Caco-2 (cell line): ENCODE measurements around the gene SEC22A. TPM values are rescaled to one million over a fixed set of nuclear protein-coding genes. Genes with fewer than 3 reads are reported as not detected.
A peak's percentile ranks its signal among the peaks of the same experiment; 100 is the strongest.

Experiments
- BruUV-seq: library from RNA; stranded (reverse); fragments of 400-500 nt; replicated peaks from 2 replicates; lab custom pipeline; 2021; lab: Mats Ljungman, UMichigan
- CTCF ChIA-PET: fragments of 300-600 bp; sonication (Branson Sonifier 250); formaldehyde crosslinking; loops from one replicate; lab custom pipeline; 2022; ENCODE audit warnings: antibody characterized with exemption; lab: Charles Lee
- POLR2A ChIA-PET: fragments of 300-600 bp; sonication (Branson Sonifier 250); formaldehyde crosslinking; loops from one replicate; lab custom pipeline; 2022; ENCODE audit warnings: antibody characterized with exemption; lab: Charles Lee
- DNase-seq, 2 experiments: peaks; one replicate each; pipeline versions ENCODE4 v3.0.0 to v3.0.0-alpha.2; 2020 to 2022
- H3K27me3 ChIP-seq: replicated peaks from 2 replicates; pipeline ENCODE4 v1.6.0; 2011; ENCODE audit warnings: low read length; ENCODE audit not compliant: control insufficient read depth, insufficient read depth
- H3K36me3 ChIP-seq: 2 replicates; pipeline ENCODE4 v1.5.1; 2011; ENCODE audit warnings: low read length; ENCODE audit not compliant: control insufficient read depth, insufficient read depth
- H3K4me1 ChIP-seq: fragments of 250-450 bp; sonication (Bioruptor Pico); 2 replicates; pipeline ENCODE4 v1.5.1; 2020; ENCODE audit warnings: mild to moderate bottlenecking
- H3K4me3 ChIP-seq: 2 replicates; pipeline ENCODE4 v1.5.1; 2011; ENCODE audit warnings: low read depth, mild to moderate bottlenecking, control low read depth, low read length
- H3K9me3 ChIP-seq: fragments of 250-450 bp; sonication (Bioruptor Pico); 2 replicates; pipeline ENCODE4 v1.5.1; 2020; ENCODE audit warnings: mild to moderate bottlenecking, moderate library complexity
- H3K27ac Mint-ChIP-seq: one replicate; pipeline ENCODE4 v1.8.0; 2022; ENCODE audit warnings: mixed read lengths; ENCODE audit not compliant: unreplicated experiment
- H3K27me3 Mint-ChIP-seq: one replicate; pipeline ENCODE4 v1.8.0; 2022; ENCODE audit warnings: mixed read lengths; ENCODE audit not compliant: insufficient read depth, unreplicated experiment
- H3K36me3 Mint-ChIP-seq: one replicate; pipeline ENCODE4 v1.8.0; 2022; ENCODE audit warnings: mild to moderate bottlenecking, mixed read lengths; ENCODE audit not compliant: insufficient read depth, unreplicated experiment
- H3K4me1 Mint-ChIP-seq: one replicate; pipeline ENCODE4 v1.8.0; 2022; ENCODE audit warnings: low read depth, mixed read lengths; ENCODE audit not compliant: unreplicated experiment
- H3K4me3 Mint-ChIP-seq: one replicate; pipeline ENCODE4 v1.8.0; 2022; ENCODE audit warnings: mild to moderate bottlenecking, moderate library complexity, mixed read lengths; ENCODE audit not compliant: unreplicated experiment
- H3K9me3 Mint-ChIP-seq: one replicate; pipeline ENCODE4 v1.8.0; 2022; ENCODE audit warnings: mixed read lengths; ENCODE audit not compliant: unreplicated experiment
- intact Hi-C: fragments of 100-400 bp; cut with micrococcal nuclease; formaldehyde crosslinking; loops from one replicate; pipeline ENCODE4 v1.10.0; 2022; ENCODE audit not compliant: unreplicated experiment
- total RNA-seq: library from RNA; stranded (reverse); gene quantifications from 2 replicates; pipeline ENCODE4 v1.2.3, GENCODE V29; 2022
- TF ChIP-seq, protein P1 (sequence below), 2 experiments: fragments of 200-600 bp in 1 of 2; IDR thresholded peaks; 1 replicate in 1 of 2; 2 replicates in 1 of 2; pipeline versions ENCODE4 v1.5.1 to v1.8.0; 2011 to 2022; ENCODE audit warnings: antibody characterized with exemption in 1 of 2, control low read depth in 1 of 2, inconsistent platforms in 1 of 2, low read depth in 1 of 2, low read length in 1 of 2, mild to moderate bottlenecking in 1 of 2, moderate library complexity in 1 of 2; ENCODE audit not compliant: insufficient read depth in 1 of 2, severe bottlenecking in 1 of 2, unreplicated experiment in 1 of 2

Gene SEC22A
- total RNA-seq, 1 experiment from 2014 or later: 17.7 TPM

- H3K9me3 ChIP-seq: no peaks in the 10 kb centered on the region
- H3K36me3 ChIP-seq: no peaks in the 10 kb centered on the region
- CTCF ChIA-PET: interaction anchor here (0.6 kb wide), 3 partner anchors 192 to 276 kb away, joined by 3 to 5 read pairs (median 3); partner anchors contain the start of gene PDIA5
- no peaks in the 10 kb centered on the region for H3K27me3 Mint-ChIP-seq
- TF ChIP-seq, protein P1, sequence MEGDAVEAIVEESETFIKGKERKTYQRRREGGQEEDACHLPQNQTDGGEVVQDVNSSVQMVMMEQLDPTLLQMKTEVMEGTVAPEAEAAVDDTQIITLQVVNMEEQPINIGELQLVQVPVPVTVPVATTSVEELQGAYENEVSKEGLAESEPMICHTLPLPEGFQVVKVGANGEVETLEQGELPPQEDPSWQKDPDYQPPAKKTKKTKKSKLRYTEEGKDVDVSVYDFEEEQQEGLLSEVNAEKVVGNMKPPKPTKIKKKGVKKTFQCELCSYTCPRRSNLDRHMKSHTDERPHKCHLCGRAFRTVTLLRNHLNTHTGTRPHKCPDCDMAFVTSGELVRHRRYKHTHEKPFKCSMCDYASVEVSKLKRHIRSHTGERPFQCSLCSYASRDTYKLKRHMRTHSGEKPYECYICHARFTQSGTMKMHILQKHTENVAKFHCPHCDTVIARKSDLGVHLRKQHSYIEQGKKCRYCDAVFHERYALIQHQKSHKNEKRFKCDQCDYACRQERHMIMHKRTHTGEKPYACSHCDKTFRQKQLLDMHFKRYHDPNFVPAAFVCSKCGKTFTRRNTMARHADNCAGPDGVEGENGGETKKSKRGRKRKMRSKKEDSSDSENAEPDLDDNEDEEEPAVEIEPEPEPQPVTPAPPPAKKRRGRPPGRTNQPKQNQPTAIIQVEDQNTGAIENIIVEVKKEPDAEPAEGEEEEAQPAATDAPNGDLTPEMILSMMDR (IDR thresholded peaks at IDR 0.05; ENCODE audit: insufficient read depth in 1 of 2, low read depth in 1 of 2, low read length in 1 of 2, severe bottlenecking in 1 of 2, unreplicated experiment in 1 of 2): peak; percentile 47 to 52
- intact Hi-C loops: loop anchor here (2.0 to 5.0 kb wide), 3 partner anchors 232 to 402 kb away; partner anchors contain the start of gene SEMA5B
- no TSS peak for BruUV-seq
- H3K4me1 Mint-ChIP-seq: no peaks in the 10 kb centered on the region
- H3K4me1 ChIP-seq: no peaks in the 10 kb centered on the region
- H3K4me3 Mint-ChIP-seq: no peak overlapping the region
- no peak overlapping the region for H3K4me3 ChIP-seq
- POLR2A ChIA-PET: interaction anchor here (0.6 kb wide), 1 partner anchor 107 kb away, joined by 3 read pairs; no protein-coding TSS in a partner anchor
- H3K36me3 Mint-ChIP-seq: no peaks in the 10 kb centered on the region
- no peaks in the 10 kb centered on the region for H3K27me3 ChIP-seq
- peak in 1 of 2 experiments; percentile 31 for DNase-seq
- no peak overlapping the region for H3K27ac Mint-ChIP-seq
- H3K9me3 Mint-ChIP-seq: no peaks in the 10 kb centered on the region
Measured at GRCh38 chr3:123258811-123259420, 57.2 kb downstream of the SEC22A start.

- BruUV-seq: no TSS peak
- H3K4me3 Mint-ChIP-seq: no peak overlapping the region
- Histone ChIP-seq H3K4me1 (no peaks in the 10 kb centered on the region), H3K27me3 (no peaks in the 10 kb centered on the region), H3K9me3 (no peaks in the 10 kb centered on the region), H3K4me3 (no peak overlapping the region), H3K36me3 (no peaks in the 10 kb centered on the region)
- ChIA-PET CTCF (no interaction called here), POLR2A (no interaction called here)
- intact Hi-C loops: no loop called here
- no peaks in the 10 kb centered on the region for H3K36me3 Mint-ChIP-seq
- H3K4me1 Mint-ChIP-seq: no peaks in the 10 kb centered on the region
- no peaks in the 10 kb centered on the region for H3K9me3 Mint-ChIP-seq
- DNase-seq: no peak
- TF ChIP-seq, protein P1 (IDR thresholded peaks at IDR 0.05; ENCODE audit: insufficient read depth in 1 of 2, low read depth in 1 of 2, low read length in 1 of 2, severe bottlenecking in 1 of 2, unreplicated experiment in 1 of 2): no peak
- H3K27me3 Mint-ChIP-seq: no peaks in the 10 kb centered on the region
- no peak overlapping the region for H3K27ac Mint-ChIP-seq
Measured at GRCh38 chr3:123261666-123262065, 59.9 kb downstream of the SEC22A start.

- Histone ChIP-seq H3K9me3 (no peaks in the 10 kb centered on the region), H3K36me3 (no peaks in the 10 kb centered on the region), H3K4me1 (no peaks in the 10 kb centered on the region), H3K27me3 (no peaks in the 10 kb centered on the region), H3K4me3 (no peak overlapping the region)
- Mint-ChIP-seq H3K27me3 (no peaks in the 10 kb centered on the region), H3K4me1 (no peaks in the 10 kb centered on the region), H3K9me3 (no peaks in the 10 kb centered on the region), H3K4me3 (no peak overlapping the region), H3K36me3 (peaks cover 4% of the 10 kb centered on the region), H3K27ac (no peak overlapping the region)
- ChIA-PET POLR2A (no interaction called here), CTCF (no interaction called here)
- TF ChIP-seq, protein P1 (IDR thresholded peaks at IDR 0.05; ENCODE audit: insufficient read depth in 1 of 2, low read depth in 1 of 2, low read length in 1 of 2, severe bottlenecking in 1 of 2, unreplicated experiment in 1 of 2): no peak
- no peak for DNase-seq
- no TSS peak for BruUV-seq
- intact Hi-C loops: no loop called here
Measured at GRCh38 chr3:123262226-123262625, 60.5 kb downstream of the SEC22A start.
